Measurements from ENCODE around the gene JAGN1. TPM values are rescaled to one million over a fixed set of nuclear protein-coding genes. Genes with fewer than 3 reads are reported as not detected.
"Not testable (repeated sequence)": the region's sequence is repeated elsewhere in the genome, so short reads cannot be mapped to it uniquely, and the experiment has no call there.

JAGN1 gene
- 17.8 TPM for total RNA-seq

DNA sequence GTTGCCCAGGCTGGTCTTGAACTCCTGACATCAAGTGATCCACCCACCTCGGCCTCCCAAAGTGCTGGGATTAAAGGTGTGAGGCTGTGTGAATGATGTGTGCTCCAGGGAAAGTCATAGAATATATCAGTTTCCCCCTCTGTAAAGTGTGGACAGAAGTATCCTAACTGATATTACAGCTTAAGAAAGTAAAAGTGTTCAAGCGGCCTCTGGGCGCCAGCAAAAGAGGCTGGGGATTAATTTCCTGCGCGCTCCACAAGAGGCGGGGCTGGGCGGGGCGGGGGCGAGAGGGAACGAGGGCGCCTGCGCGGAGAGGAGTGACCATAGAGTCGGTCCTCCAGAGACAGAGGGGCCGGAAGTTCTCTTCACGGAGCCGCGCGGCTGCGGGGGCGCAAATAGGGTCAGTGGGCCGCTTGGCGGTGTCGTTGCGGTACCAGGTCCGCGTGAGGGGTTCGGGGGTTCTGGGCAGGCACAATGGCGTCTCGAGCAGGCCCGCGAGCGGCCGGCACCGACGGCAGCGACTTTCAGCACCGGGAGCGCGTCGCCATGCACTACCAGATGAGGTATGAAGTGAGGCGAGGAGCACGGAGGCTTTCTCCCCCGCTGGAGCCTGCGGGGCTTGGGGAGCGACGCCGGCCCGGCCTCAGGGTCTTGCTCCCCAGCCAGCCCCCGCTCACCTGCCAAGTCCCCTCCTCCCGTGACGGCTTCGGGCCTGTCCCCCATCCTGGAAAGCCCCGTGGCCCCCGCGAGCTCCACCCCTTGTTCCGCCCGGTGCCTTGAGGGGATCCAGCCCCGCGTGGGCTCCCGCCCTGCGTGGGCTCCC, at the start of gene JAGN1:
Gene JAGN1, plus strand, starts transcription at position 362 of the 823 bp plus-strand sequence. Its CDS starts 113 bp downstream, at position 475.
- DNase-seq: peak; percentile 87

DNA sequence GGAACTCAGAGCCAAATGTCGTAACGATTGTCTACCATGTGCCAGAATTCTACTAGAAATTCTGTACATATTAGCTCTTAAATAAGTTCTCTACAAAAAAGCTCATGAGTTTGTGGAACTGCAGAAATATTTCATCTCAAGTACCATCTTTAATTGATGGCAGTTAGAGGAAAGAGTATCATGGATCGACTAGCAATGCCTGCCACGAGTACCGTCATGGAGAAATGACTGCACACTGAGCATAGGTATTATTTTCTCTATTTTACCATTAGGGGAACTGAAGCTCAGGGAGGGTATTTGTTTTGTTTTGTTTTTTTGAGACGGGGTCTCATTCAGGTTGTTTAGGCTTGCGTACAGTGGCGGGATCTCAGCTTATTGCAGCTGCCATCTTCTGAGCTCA, 49.4 kb upstream of the JAGN1 start:
- no peak for DNase-seq

DNA sequence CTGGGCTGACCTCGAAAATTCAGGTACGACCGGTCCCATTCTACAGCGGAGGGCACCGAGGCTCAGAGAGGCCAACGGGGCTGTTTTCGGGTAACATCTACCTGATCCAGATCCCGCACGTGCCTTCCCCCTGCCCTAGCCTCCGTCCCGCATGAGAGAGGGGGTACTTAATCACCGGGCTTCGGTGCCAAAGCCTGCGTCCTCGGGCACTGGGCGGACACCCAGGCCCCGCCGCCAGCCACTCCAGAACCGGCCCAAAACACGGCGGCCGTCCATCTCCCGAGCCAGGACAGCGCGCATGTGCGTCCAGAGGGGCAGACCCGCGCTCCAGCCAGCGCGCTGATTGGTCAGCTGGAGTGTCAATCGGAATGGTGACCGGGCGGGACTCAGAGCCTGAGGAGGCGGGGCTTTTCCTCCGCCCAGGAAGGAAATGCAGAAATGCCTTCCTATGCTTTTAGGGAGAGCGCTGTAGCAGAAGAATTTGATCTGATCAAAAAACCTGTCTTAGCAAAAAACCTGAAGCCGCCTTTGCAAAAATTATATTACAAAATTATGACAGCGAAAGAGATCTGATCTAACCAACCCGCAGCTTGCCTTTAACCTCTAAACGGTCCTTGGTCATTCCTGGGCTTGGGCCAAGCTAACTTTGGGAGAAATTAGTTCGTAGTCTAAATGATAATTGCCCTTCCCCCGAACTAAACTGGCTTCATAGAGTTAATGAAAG, 46.5 kb upstream of the JAGN1 start, which contains the start of gene RPUSD3:
Gene RPUSD3, minus strand, starts transcription at position 294 of the 724 bp plus-strand sequence. Its CDS starts 18 bp downstream, at position 276.
- peak; percentile 96 for DNase-seq

GRCh38 chr3:9846231-9846630, 44.2 kb upstream of the JAGN1 start:
- DNase-seq: no peak

DNA sequence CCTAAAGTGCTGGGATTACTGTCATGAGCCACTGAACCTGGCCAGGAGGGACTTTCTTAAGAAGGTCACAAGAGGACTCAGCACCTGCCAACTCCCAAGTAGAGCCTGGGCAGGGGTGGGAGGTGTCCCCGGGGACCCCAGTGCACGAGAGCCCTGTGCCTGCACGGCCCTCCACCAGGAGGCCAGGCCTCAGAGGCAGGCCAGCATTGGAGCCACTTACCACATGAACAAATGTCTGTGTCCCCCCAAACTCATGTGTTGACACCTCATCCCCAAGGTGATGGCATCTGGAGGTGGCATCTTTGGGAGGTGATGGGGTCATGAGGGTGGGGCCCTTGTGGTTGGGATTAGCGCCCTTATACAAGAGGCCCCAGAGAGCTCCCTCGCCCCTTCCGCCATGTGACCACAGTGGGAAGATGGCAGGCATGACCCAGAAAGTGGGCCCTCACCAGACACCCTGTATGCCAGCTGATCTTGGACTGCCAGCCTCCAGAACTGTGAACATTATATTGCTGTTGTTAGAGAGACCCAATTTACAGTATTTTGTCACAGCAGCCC, 43.4 kb upstream of the JAGN1 start:
- no peak for DNase-seq

DNA sequence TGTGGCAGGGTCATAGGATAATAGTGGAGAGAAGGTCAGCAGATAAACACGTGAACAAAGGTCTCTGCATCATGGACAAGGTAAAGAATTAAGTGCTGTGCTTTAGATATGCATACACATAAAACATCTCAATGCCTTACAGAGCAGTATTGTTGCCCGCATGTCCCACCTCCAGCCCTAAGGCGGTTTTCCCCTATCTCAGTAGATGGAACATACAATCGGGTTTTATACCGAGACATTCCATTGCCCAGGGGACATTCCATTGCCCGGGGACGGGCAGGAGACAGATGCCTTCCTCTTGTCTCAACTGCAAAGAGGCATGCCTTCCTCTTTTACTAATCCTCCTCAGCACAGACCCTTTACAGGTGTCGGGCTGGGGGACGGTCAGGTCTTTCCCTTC, 42.5 kb upstream of the JAGN1 start:
- DNase-seq: not testable (repeated sequence)

GRCh38 chr3:9848860-9849259, 41.5 kb upstream of the JAGN1 start:
- not testable (repeated sequence) for DNase-seq

DNA sequence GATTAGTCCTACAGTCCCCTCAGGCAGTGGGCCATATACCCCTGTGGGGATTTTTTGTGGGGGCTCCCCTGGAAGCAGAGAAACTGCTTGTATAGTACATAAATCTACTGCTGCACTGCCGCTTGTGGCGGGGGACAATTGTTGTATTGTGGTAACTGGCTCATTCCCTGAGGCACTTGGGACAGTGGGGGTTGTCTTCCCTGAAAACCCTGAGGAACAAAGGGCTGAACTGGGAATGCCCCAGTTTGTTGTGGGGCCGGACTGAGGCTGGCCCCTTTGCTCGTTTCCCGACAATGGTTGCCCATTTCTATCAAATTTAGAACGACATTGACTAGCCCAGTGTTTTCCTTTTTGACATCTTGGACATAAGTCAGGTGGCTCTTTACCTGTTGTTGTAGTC, 39.0 kb upstream of the JAGN1 start:
- not testable (repeated sequence) for DNase-seq

- not testable (repeated sequence) for DNase-seq
Measured at GRCh38 chr3:9851926-9852325, 38.5 kb upstream of the JAGN1 start.

GRCh38 chr3:9852528-9852927, 37.9 kb upstream of the JAGN1 start:
- no peak for DNase-seq

- not testable (repeated sequence) for DNase-seq
Measured at GRCh38 chr3:9854291-9854940, 36.0 kb upstream of the JAGN1 start.

DNA sequence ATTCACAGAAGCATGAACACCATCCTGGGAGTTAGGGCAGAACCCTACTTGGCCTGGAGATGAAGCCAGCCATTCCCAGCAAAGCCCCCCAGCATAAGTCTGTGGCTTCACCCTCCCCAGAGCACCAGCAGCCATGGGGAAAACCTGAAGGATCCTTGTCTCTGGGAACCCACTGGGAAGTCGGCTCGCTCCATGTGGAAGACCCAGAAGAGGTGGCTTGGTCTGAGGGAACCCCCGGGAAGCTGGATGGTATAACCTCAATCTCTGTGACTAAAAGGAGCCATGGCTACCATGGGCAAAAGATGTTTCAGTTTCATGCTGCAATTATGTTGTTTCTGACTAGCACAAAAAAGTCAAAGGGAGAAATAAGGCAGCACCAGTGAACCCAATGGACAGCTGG, 34.8 kb upstream of the JAGN1 start:
- DNase-seq: no peak

DNA sequence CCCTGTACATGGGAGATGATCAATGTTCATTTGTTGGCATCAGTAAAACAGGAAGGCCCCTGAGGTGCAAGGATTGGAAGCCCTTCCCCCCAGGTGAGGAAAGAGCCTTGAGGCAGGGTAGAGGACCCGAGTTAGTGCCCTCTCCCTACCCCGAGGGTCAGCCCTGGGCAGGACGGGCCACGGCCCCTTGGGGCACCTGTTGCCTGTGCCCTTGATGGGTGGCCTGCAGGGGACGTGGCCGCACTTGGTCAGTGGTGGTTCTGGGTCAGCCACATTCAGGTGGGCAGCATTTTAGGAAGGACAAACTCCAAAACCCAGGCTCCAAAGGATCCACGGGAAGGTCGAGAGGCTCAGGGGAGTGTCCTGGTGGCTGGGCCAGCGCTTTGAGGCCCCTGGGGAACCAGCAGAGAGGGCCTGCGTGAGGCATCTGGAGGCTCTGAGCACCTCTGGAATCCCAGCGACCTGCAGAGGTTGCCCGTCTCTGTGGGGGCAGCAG, 30.8 kb upstream of the JAGN1 start:
- DNase-seq: no peak

- no peak for DNase-seq
Measured at GRCh38 chr3:9861201-9861600, 29.2 kb upstream of the JAGN1 start.

GRCh38 chr3:9861626-9862130, 28.7 kb upstream of the JAGN1 start:
- DNase-seq: no peak

GRCh38 chr3:9862391-9863057, 27.9 kb upstream of the JAGN1 start:
- no peak for DNase-seq

DNA sequence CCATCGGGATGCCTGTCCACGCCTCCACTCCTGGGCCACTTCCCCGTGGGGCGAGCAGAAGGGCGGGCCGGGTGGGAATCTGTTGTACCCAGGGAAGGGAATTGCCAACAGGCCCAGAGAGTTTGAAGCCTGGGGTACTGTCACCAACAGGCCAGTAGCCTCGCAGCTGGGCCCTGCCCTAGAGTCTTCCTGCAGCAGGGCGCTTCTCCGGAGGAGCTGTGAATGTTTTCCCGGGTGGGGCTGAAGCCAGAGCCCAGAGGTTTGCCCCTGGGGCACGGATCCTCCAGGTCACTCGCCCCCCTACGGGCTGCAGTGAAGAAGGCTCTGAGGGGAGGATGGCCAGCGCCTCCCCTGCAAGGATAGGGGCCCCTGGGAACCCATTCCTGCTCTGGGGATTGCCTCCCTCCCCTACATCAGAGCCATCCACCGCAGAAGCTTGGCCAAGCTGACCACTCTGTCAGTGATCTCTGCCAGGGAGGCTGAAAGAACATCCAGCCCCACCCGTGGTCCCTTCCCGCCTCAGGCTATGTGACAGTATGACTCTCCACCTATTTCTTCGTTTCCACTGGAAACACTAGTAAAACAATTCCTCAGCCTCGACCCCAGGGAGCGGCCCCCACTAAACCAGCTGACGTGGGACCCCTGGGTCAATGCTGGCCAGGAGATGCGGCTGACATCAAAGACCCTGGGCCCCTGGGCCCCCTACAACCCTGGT, 27.2 kb upstream of the JAGN1 start:
- no peak for DNase-seq

GRCh38 chr3:9864200-9864927, 26.0 kb upstream of the JAGN1 start:
- DNase-seq: peak; percentile 11

DNA sequence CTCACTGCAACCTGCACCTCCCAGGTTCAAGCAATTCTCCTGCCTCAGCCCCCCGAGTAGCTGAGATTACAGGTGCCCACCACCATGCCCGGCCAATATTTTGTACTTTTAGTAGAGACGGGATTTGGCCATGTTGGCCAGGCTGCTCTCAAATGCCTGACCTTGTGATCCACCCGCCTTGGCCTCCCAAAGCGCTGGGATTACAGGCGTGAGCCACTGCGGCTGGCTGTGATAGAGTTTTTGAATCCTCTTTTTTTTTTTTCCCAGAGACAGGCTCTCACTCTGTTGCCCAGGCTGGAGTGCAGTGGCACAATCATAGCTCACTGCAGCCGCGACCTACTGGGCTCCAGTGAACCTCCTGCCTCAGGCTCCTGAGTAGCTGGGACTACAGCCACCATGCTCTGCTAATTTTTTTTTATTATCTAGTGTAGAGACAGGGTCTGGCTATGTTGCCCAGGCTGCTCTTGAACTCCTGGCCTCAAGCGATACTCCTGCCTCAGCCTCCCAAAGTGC, 25.2 kb upstream of the JAGN1 start:
- not testable (repeated sequence) for DNase-seq

GRCh38 chr3:9866639-9867038, 23.8 kb upstream of the JAGN1 start:
- DNase-seq: no peak

Data from occipital lobe (tissue), 2 donors.